HG02870 (cell line): Measurements from ENCODE around the gene OR13A1.
"Not testable (repeated sequence)": the region's sequence is repeated elsewhere in the genome, so short reads cannot be mapped to it uniquely, and the experiment has no call there.

Experiments
- ATAC-seq: cut with Tn5 transposase; IDR thresholded peaks from one replicate; pipeline ENCODE4 v1.9.1; 2021; ENCODE audit warnings: mild to moderate bottlenecking, moderate library complexity; ENCODE audit not compliant: unreplicated experiment

The OR13A1 gene

GRCh38 chr10:45315508-45315907 is at the start of gene OR13A1:
OR13A1 (minus strand) TSS chr10:45315608; CDS start chr10:45304422, 11,186 bp downstream.
- no peak for ATAC-seq

GRCh38 chr10:45361983-45362799 is 46.8 kb upstream of the OR13A1 start:
- ATAC-seq, result not testable (repeated sequence)

- not testable (repeated sequence) for ATAC-seq
These were observed 43.6 kb upstream of the OR13A1 start for GRCh38 chr10:45358961-45359360.

GRCh38 chr10:45355494-45355893 is 40.1 kb upstream of the OR13A1 start:
- ATAC-seq, result no peak

GRCh38 chr10:45354261-45354660 is 38.9 kb upstream of the OR13A1 start:
- peak; percentile 35 for ATAC-seq

- ATAC-seq, result peak; percentile 76
These were observed 37.8 kb upstream of the OR13A1 start for GRCh38 chr10:45353186-45353585.

GRCh38 chr10:45348196-45348765 is 32.9 kb upstream of the OR13A1 start:
- not testable (repeated sequence) for ATAC-seq

GRCh38 chr10:45347464-45347863 is 32.1 kb upstream of the OR13A1 start:
- not testable (repeated sequence) for ATAC-seq

- ATAC-seq, result not testable (repeated sequence)
These were observed 31.4 kb upstream of the OR13A1 start for GRCh38 chr10:45346652-45347335.

- ATAC-seq, result not testable (repeated sequence)
These were observed 25.0 kb upstream of the OR13A1 start for GRCh38 chr10:45340420-45340819.

- ATAC-seq, result no peak
These were observed 24.5 kb upstream of the OR13A1 start for GRCh38 chr10:45339894-45340293.

GRCh38 chr10:45331824-45332223 is 16.4 kb upstream of the OR13A1 start:
- ATAC-seq, result not testable (repeated sequence)

GRCh38 chr10:45326864-45327263 is 11.5 kb upstream of the OR13A1 start:
- ATAC-seq, result not testable (repeated sequence)

GRCh38 chr10:45325116-45325515 is 9.7 kb upstream of the OR13A1 start:
- no peak for ATAC-seq

GRCh38 chr10:45319702-45320101 is 4.3 kb upstream of the OR13A1 start:
- ATAC-seq, result no peak

- no peak for ATAC-seq
These were observed 2.0 kb downstream of the OR13A1 start for GRCh38 chr10:45313264-45313873.

GRCh38 chr10:45308707-45309106 is 6.7 kb downstream of the OR13A1 start:
- no peak for ATAC-seq

- ATAC-seq, result no peak
These were observed 12.8 kb downstream of the OR13A1 start for GRCh38 chr10:45302573-45302972.

- not testable (repeated sequence) for ATAC-seq
These were observed 17.0 kb downstream of the OR13A1 start for GRCh38 chr10:45298341-45298955.

- no peak for ATAC-seq
These were observed 20.7 kb downstream of the OR13A1 start for GRCh38 chr10:45294681-45295080.

- no peak for ATAC-seq
These were observed 28.4 kb downstream of the OR13A1 start for GRCh38 chr10:45286980-45287379.
